HUES48 (cell line): ENCODE data around the gene PCDHGC4.

Experiments used
- H3K27ac ChIP-seq: one replicate; pipeline ENCODE4 v1.7.0; 2013; ENCODE audit warnings: low read depth, low read length, inconsistent platforms
- H3K27me3 ChIP-seq: 2 replicates; pipeline ENCODE4 v1.6.1; 2013; ENCODE audit warnings: mild to moderate bottlenecking, low read length; ENCODE audit not compliant: control insufficient read depth, insufficient read depth
- H3K36me3 ChIP-seq: 2 replicates; pipeline ENCODE4 v1.6.1; 2013; ENCODE audit warnings: low read length; ENCODE audit not compliant: control insufficient read depth, insufficient read depth
- H3K4me1 ChIP-seq: 2 replicates; pipeline ENCODE4 v1.6.1; 2013; ENCODE audit warnings: mild to moderate bottlenecking, low read length; ENCODE audit not compliant: control insufficient read depth, insufficient read depth
- H3K4me3 ChIP-seq: 2 replicates; pipeline ENCODE4 v1.5.1; 2013; ENCODE audit warnings: mild to moderate bottlenecking, low read depth, low read length
- H3K9ac ChIP-seq: 2 replicates; pipeline ENCODE4 v1.6.1; 2013; ENCODE audit warnings: mild to moderate bottlenecking, low read depth, low read length, moderate library complexity
- H3K9me3 ChIP-seq: 2 replicates; pipeline ENCODE4 v1.6.1; 2013; ENCODE audit warnings: low read length; ENCODE audit not compliant: control insufficient read depth, insufficient read depth

The PCDHGC4 gene

DNA sequence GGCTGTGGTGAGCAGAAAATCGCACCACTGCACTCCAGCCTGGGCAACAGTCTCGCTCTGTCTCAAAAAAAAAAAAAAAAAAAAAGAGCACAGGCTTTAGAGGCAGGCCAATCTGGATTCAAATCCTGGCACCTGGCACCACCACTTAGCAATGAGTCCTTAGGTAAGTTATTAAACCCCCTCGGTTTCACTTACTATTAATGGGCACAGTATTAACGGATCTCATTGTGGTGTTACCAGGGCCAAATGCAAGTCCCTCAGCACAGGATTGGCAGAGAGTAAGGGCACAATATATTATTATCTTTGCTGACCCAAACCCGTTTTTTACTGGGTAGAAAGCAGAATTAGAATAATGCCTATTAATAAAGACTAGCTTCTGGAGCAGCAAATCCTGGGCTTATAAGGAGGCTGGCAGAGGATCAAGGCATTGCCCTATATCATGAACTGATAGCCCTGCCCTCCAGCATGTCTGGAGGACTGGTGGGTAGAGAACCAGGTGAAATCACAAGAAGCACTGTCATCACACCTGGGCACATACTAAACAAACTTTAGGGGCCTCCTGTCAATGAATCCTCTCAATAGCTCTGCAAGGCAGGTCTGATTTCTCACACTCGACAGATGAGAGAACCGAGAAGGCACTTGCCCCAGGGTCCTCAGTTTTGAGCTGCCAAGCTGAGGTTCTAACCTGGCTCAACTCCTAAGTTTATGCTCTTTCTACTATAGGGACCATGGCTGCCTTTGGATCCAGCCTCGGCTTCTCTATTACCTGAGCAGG, 21.7 kb downstream of the PCDHGC4 start:
- Histone ChIP-seq H3K27ac (no peak overlapping the region), H3K4me1 (peaks cover 18% of the 10 kb centered on the region), H3K36me3 (no peaks in the 10 kb centered on the region), H3K9me3 (no peaks in the 10 kb centered on the region), H3K27me3 (no peaks in the 10 kb centered on the region), H3K4me3 (no peak overlapping the region), H3K9ac (no peak overlapping the region)

DNA sequence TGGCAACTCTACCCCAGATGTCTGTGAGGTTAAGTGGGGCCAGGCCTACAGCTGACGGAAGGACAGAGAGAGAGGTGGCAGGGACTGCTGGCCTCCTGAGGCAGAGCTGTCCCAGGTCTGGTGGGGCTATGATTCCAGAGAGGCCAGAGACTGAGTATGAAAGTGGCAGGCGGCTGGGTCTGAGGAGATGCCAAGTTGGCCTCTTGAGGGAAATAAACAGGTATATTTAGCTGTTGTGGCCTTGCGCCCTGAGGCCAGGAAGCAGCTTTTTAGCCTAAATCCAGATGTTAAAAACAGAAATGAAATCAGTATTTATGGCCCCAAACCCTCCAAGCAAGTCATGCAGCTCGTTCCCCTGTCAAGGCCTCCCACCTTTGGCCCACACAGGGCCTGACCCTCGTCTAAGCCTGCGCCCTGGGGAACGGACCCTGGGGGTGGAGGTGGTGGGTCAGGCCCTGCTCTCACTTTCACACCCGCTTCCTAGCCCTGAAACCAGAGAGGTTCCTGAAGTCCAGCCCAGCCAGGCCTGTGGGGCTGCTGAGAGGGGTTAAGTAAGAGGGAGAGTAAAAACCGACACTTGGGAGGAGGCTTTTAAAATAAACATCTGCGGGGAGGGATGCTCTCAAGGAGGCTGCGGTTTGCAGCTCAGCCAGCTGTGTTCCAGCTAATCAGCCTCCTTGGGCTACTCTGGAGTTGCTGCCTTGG, 22.7 kb downstream of the PCDHGC4 start:
- Histone ChIP-seq H3K4me1 (peaks cover 18% of the 10 kb centered on the region), H3K4me3 (no peak overlapping the region), H3K9me3 (no peaks in the 10 kb centered on the region), H3K36me3 (no peaks in the 10 kb centered on the region), H3K27ac (no peak overlapping the region), H3K27me3 (no peaks in the 10 kb centered on the region), H3K9ac (no peak overlapping the region)

DNA sequence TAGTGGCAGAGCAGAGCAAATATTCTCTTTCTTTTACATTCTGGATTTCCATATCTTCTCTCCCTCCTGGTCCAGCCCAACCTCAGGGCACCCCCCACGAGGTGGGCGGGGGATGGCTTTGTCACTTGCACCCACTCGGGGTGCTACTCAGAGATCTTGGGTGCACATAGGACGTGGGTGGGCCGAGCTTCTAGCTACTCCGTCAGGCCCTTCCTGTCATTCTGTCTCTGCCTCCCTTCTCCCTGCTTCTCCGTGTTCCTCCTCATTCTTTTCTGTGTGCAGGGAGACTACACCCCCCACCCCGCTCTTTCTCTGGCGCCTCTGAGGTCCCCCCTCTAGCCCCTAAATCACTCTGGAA, 23.6 kb downstream of the PCDHGC4 start:
- peak overlapping the region; percentile 35 for H3K4me3 ChIP-seq

GRCh38 chr5:141508798-141509611, 24.2 kb downstream of the PCDHGC4 start:
- Histone ChIP-seq H3K4me3 (peak overlapping the region; percentile 39), H3K4me1 (peaks cover 22% of the 10 kb centered on the region), H3K9ac (no peak overlapping the region), H3K27me3 (peaks cover 4% of the 10 kb centered on the region), H3K27ac (peak overlapping the region; percentile 75), H3K9me3 (no peaks in the 10 kb centered on the region), H3K36me3 (no peaks in the 10 kb centered on the region)

More for the DNA sequence above, 23.6 kb downstream of the PCDHGC4 start:
- no peak overlapping the region for H3K9ac ChIP-seq
- peaks cover 18% of the 10 kb centered on the region for H3K4me1 ChIP-seq
- peak overlapping the region; percentile 75 for H3K27ac ChIP-seq
- H3K27me3 ChIP-seq, result peaks cover 4% of the 10 kb centered on the region
- H3K9me3 ChIP-seq, result no peaks in the 10 kb centered on the region
- H3K36me3 ChIP-seq, result no peaks in the 10 kb centered on the region

DNA sequence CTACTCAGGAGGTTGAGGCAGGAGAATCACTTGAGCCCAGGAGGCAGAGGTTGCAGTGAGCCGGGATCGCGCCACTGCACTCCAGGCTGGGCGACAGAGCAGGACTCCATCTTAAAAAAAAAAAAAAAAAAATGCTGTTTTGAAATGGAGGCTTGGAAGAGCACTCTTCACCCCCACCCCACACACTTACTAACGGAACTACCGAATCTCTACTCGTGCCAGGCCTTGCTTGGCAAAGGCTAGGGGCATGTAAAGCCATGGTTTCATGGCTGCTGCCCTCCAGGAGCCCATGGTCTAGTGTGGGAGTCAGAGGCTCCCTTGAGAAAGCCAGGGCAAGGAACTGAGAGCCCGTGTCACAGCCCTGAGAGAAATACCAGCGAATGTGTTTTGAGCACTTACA, 25.3 kb downstream of the PCDHGC4 start:
- Histone ChIP-seq H3K27ac (no peak overlapping the region), H3K4me3 (no peak overlapping the region), H3K36me3 (no peaks in the 10 kb centered on the region), H3K9ac (no peak overlapping the region), H3K9me3 (no peaks in the 10 kb centered on the region), H3K27me3 (peaks cover 4% of the 10 kb centered on the region), H3K4me1 (peaks cover 34% of the 10 kb centered on the region)

- no peak overlapping the region for H3K27ac ChIP-seq
Measured at GRCh38 chr5:141510850-141511601, 26.2 kb downstream of the PCDHGC4 start.

GRCh38 chr5:141511771-141512325, 27.0 kb downstream of the PCDHGC4 start:
- no peak overlapping the region for H3K27ac ChIP-seq
- H3K9me3 ChIP-seq, result no peaks in the 10 kb centered on the region
- no peak overlapping the region for H3K4me3 ChIP-seq
- H3K4me1 ChIP-seq, result peaks cover 37% of the 10 kb centered on the region
- peaks cover 4% of the 10 kb centered on the region for H3K27me3 ChIP-seq
- H3K36me3 ChIP-seq, result peaks cover 13% of the 10 kb centered on the region
- H3K9ac ChIP-seq, result no peak overlapping the region

More at GRCh38 chr5:141510850-141511601, 26.2 kb downstream of the PCDHGC4 start:
- Histone ChIP-seq H3K4me3 (no peak overlapping the region), H3K9me3 (no peaks in the 10 kb centered on the region), H3K9ac (no peak overlapping the region), H3K4me1 (peaks cover 37% of the 10 kb centered on the region), H3K27me3 (peaks cover 4% of the 10 kb centered on the region), H3K36me3 (0 out of 2 replicates have a peak, but pooled peaks cover 6% of the 10 kb centered on the region)

DNA sequence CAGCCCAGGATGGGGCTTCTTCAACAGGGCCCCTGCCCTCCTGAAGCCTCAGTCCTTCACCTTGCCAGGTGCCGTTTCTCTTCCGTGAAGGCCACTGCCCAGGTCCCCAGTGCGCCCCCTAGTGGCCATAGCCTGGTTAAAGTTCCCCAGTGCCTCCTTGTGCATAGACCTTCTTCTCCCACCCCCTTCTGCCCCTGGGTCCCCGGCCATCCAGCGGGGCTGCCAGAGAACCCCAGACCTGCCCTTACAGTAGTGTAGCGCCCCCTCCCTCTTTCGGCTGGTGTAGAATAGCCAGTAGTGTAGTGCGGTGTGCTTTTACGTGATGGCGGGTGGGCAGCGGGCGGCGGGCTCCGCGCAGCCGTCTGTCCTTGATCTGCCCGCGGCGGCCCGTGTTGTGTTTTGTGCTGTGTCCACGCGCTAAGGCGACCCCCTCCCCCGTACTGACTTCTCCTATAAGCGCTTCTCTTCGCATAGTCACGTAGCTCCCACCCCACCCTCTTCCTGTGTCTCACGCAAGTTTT, 27.6 kb downstream of the PCDHGC4 start:
- no peak overlapping the region for H3K27ac ChIP-seq

DNA sequence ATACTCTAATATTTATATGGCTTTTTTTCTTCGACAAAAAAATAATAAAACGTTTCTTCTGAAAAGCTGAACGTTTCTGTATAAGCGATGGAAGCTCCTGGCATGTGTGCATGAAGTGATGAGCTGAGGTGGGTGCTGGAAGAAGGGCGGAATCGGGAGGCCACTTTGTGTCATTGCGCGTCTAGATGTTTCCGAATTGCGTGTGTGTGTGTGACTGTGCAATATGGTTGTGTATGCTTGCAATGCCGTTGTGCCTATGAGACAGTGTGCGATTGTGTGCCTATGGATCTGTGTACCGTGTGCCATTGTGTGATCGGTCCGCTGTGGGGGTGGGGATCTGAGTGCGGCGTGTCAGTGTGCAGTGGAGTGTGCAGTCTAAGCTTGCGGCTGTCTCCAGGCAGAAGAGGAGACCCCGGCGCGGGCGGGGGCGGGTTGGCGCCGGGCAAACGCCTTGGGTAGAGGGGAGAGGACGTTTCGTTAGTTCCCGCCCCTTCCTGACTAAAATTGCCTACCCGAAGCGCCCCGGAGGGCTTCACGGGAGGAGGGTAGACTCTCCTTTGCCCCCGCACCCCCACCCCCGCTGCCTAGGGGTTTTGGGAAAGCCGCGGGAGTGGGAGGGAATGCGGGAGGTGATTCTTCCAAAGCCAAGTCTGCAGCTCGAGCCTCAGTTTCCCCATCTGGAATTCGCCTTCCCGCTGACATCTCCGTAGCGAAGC, 28.2 kb downstream of the PCDHGC4 start:
- H3K9ac ChIP-seq, result peak overlapping the region; percentile 49; the same call in 1 of the 2 replicates
- peaks cover 17% of the 10 kb centered on the region for H3K36me3 ChIP-seq
- peak overlapping the region; percentile 78 for H3K4me3 ChIP-seq
- peak overlapping the region; percentile 93 for H3K27ac ChIP-seq
- H3K4me1 ChIP-seq, result peaks cover 30% of the 10 kb centered on the region
- peaks cover 4% of the 10 kb centered on the region for H3K27me3 ChIP-seq
- H3K9me3 ChIP-seq, result no peaks in the 10 kb centered on the region

More for the DNA sequence above, 27.6 kb downstream of the PCDHGC4 start:
- Histone ChIP-seq H3K4me3 (peak overlapping the region; percentile 78), H3K36me3 (peaks cover 17% of the 10 kb centered on the region), H3K9ac (no peak overlapping the region), H3K9me3 (no peaks in the 10 kb centered on the region), H3K27me3 (peaks cover 4% of the 10 kb centered on the region), H3K4me1 (peaks cover 36% of the 10 kb centered on the region)
